GM19099 (cell line): ENCODE results near the gene MYH6.

Experiments used
- POLR2A ChIP-seq: IDR thresholded peaks from 3 replicates; pipeline ENCODE4 v1.6.1; 2011; ENCODE audit warnings: low read depth; ENCODE audit not compliant: insufficient read length; ENCODE audit errors: extremely low read depth

The MYH6 gene

GRCh38 chr14:23428686-23429495 lies 20.8 kb upstream of the MYH6 start:
- TF ChIP-seq POLR2A, result no peak

- TF ChIP-seq POLR2A, result no peak
These were observed 17.1 kb upstream of the MYH6 start for GRCh38 chr14:23425169-23425568.

- no peak for TF ChIP-seq POLR2A
These were observed 15.6 kb upstream of the MYH6 start for GRCh38 chr14:23423657-23424056.

- no peak for TF ChIP-seq POLR2A
These were observed 13.5 kb upstream of the MYH6 start for GRCh38 chr14:23421594-23421993.

DNA sequence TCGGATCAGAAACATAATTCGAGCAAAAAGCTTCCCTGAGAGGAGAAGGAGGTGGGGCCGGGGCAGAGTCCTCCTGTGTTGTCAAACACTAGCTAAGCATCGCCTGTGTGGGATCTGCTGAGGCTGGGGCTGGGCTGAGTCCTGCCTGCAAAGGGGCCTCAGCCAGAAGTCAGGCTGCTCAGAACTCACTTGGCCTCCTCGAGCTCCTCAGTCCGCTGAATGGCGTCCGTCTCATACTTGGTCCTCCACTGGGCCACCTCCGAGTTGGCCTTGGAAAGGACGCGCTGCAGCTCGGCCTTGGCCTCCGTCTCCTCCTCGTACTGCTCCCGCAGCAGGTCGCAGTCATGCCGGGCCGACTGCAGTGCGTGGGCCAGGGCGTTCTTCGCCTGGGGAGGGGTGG lies 9.9 kb upstream of the MYH6 start:
- TF ChIP-seq POLR2A, result no peak

DNA sequence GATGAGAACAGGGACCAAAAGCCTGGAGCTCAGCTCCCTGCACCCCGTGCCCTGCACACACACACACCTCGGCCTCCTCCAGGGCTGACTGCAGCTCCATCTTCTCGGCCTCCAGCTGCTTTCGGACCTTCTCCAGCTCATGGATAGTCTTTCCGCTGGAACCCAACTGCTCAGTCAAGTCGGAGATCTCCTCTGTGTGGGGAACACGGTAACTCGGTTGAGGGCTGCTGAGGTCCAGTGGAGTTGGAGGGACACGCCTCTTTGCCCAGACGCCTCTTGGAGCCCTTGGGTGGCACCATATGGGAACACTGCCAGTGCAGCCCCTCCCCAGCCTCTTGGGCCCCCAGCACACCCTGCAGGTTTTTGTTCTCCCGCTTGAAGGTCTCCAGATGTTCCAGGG lies 8.7 kb upstream of the MYH6 start:
- no peak for TF ChIP-seq POLR2A

- no peak for TF ChIP-seq POLR2A
These were observed 8.0 kb upstream of the MYH6 start for GRCh38 chr14:23415821-23416778.

- no peak for TF ChIP-seq POLR2A
These were observed 7.1 kb upstream of the MYH6 start for GRCh38 chr14:23414906-23415820.

GRCh38 chr14:23414254-23414653 lies 6.2 kb upstream of the MYH6 start:
- TF ChIP-seq POLR2A, result no peak

DNA sequence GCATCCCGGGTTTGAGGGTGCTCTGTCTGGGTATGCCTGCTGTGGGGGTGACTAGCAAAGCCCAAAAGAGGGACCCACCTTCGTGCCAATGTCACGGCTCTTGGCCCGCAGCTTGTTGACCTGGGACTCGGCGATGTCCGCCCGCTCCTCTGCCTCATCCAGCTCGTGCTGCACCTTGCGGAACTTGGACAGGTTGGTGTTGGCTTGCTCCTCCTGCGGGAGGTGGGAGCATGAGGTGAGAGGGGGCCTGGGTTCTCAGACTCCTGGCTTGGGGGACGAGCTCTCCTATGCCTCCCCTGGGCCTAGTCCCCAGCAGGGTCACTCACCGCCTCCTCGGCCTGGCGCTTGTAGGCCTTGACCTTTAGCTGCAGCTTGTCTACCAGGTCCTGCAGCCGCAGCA lies 5.6 kb upstream of the MYH6 start:
- no peak for TF ChIP-seq POLR2A

- TF ChIP-seq POLR2A, result no peak
These were observed 3.8 kb upstream of the MYH6 start for GRCh38 chr14:23411563-23412525.

- TF ChIP-seq POLR2A, result no peak
These were observed 2.0 kb upstream of the MYH6 start for GRCh38 chr14:23409966-23410635.

- no peak for TF ChIP-seq POLR2A
These were observed 1.4 kb upstream of the MYH6 start for GRCh38 chr14:23409475-23409874.
